ENCODE results near the gene PARP1. TPM values are rescaled to one million over a fixed set of nuclear protein-coding genes. Genes with fewer than 3 reads are reported as not detected.
A peak's percentile ranks its signal among the peaks of the same experiment; 100 is the strongest.

PARP1 gene
- total RNA-seq, 1 donor from 2014 or later = 237 TPM

DNA sequence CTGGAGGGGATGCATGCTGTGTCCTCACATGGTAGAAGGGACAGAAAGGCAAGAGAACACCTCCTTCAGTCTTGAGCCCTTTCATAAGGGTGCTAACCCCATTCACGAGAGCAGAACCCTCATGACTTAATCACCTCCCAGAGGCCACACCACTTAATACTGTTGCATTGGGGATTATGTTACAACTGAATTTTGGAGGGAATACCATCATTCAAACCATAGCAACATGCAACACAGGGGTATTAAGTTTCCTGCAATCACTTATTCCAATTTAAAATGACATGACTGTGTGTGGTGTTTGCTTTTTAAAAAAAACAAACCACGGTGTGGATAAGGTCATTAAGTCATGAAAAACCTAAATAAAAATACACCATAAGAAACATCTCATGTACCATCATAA lies 95.8 kb downstream of the PARP1 start:
- peaks cover 18% of the 10 kb centered on the region for H3F3A ChIP-seq (ENCODE audit: low read depth)
- H3K27me3 Mint-ChIP-seq (ENCODE audit: insufficient read depth, low read depth) = peaks cover 9% of the 10 kb centered on the region
- H4K20me1 ChIP-seq (ENCODE audit: low read depth) = no peaks in the 10 kb centered on the region
- no peaks in the 10 kb centered on the region for H3K36me3 ChIP-seq
- no peak overlapping the region for H3K27ac ChIP-seq
- H3K4me1 ChIP-seq = peaks cover 20% of the 10 kb centered on the region
- no peaks in the 10 kb centered on the region for H3K9me3 Mint-ChIP-seq
- DNase-seq (ENCODE audit: low spot score) = no peak
- H3K4me1 Mint-ChIP-seq = peaks cover 26% of the 10 kb centered on the region
- H3K79me2 ChIP-seq (ENCODE audit: low read depth) = peaks cover 19% of the 10 kb centered on the region
- no peak overlapping the region for H2AFZ ChIP-seq (replicated peaks)
- TF ChIP-seq, protein P1, sequence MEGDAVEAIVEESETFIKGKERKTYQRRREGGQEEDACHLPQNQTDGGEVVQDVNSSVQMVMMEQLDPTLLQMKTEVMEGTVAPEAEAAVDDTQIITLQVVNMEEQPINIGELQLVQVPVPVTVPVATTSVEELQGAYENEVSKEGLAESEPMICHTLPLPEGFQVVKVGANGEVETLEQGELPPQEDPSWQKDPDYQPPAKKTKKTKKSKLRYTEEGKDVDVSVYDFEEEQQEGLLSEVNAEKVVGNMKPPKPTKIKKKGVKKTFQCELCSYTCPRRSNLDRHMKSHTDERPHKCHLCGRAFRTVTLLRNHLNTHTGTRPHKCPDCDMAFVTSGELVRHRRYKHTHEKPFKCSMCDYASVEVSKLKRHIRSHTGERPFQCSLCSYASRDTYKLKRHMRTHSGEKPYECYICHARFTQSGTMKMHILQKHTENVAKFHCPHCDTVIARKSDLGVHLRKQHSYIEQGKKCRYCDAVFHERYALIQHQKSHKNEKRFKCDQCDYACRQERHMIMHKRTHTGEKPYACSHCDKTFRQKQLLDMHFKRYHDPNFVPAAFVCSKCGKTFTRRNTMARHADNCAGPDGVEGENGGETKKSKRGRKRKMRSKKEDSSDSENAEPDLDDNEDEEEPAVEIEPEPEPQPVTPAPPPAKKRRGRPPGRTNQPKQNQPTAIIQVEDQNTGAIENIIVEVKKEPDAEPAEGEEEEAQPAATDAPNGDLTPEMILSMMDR (IDR thresholded peaks at IDR 0.05) = no peak
- TF ChIP-seq EZH2phosphoT487 (IDR thresholded peaks at IDR 0.05) = no peak
- TF ChIP-seq EZH2 (IDR thresholded peaks at IDR 0.05) = no peak
- H3K36me3 Mint-ChIP-seq = no peaks in the 10 kb centered on the region
- no peaks in the 10 kb centered on the region for H3K9me3 ChIP-seq (ENCODE audit: low read depth)
- no peak overlapping the region for H3K4me2 ChIP-seq
- H3K9ac ChIP-seq = no peak overlapping the region
- peaks cover 21% of the 10 kb centered on the region for H3K27me3 ChIP-seq
- H3K4me3 Mint-ChIP-seq = no peak overlapping the region
- no peak overlapping the region for H3K4me3 ChIP-seq
- H3K27ac Mint-ChIP-seq = no peak overlapping the region

GRCh38 chr1:226311376-226311775 lies 96.5 kb downstream of the PARP1 start:
- Histone ChIP-seq H4K20me1 (ENCODE audit: low read depth) (no peaks in the 10 kb centered on the region), H3F3A (ENCODE audit: low read depth) (peaks cover 25% of the 10 kb centered on the region), H2AFZ (replicated peaks) (no peak overlapping the region), H3K4me3 (no peak overlapping the region), H3K4me1 (peaks cover 27% of the 10 kb centered on the region), H3K27ac (no peak overlapping the region), H3K36me3 (no peaks in the 10 kb centered on the region), H3K79me2 (ENCODE audit: low read depth) (peaks cover 26% of the 10 kb centered on the region), H3K27me3 (peaks cover 21% of the 10 kb centered on the region), H3K9ac (no peak overlapping the region), H3K4me2 (peak overlapping the region; percentile 85), H3K9me3 (ENCODE audit: low read depth) (no peaks in the 10 kb centered on the region)
- no peak overlapping the region for H3K4me3 Mint-ChIP-seq
- DNase-seq (ENCODE audit: low spot score) = no peak
- no peaks in the 10 kb centered on the region for H3K36me3 Mint-ChIP-seq
- peak overlapping the region; percentile 25 for H3K27ac Mint-ChIP-seq
- peaks cover 26% of the 10 kb centered on the region for H3K4me1 Mint-ChIP-seq
- H3K27me3 Mint-ChIP-seq (ENCODE audit: insufficient read depth, low read depth) = peaks cover 9% of the 10 kb centered on the region
- H3K9me3 Mint-ChIP-seq = no peaks in the 10 kb centered on the region
- TF ChIP-seq EZH2 (IDR thresholded peaks at IDR 0.05) (no peak), EZH2phosphoT487 (IDR thresholded peaks at IDR 0.05) (no peak)
- TF ChIP-seq, protein P1 (IDR thresholded peaks at IDR 0.05) = no peak

Other genes starting within 250 kb of the PARP1 start
- gene ACBD3, start 221.4 kb downstream of the PARP1 start, total RNA-seq (ENCODE audit: low replicate concordance) = 23.4 and 32.3 TPM in 2 replicates
- 0.31 TPM in 1 of 2 replicates, not detected in the other for gene MIXL1, start 184.4 kb downstream of the PARP1 start, total RNA-seq (ENCODE audit: low replicate concordance)
- 20.8 and 34.4 TPM in 2 replicates for gene LIN9, start 98.9 kb downstream of the PARP1 start, total RNA-seq (ENCODE audit: low replicate concordance)
- gene STUM, start 140.7 kb upstream of the PARP1 start, total RNA-seq (ENCODE audit: low replicate concordance) = 0.19 TPM in 1 of 2 replicates, not detected in the other

Measured in neural progenitor cell (in vitro differentiated cells).